NCI-H1436 (cell line): ENCODE measurements around the gene LETMD1.
A peak's percentile ranks its signal among the peaks of the same experiment; 100 is the strongest.
"Not testable (repeated sequence)": the region's sequence is repeated elsewhere in the genome, so short reads cannot be mapped to it uniquely, and the experiment has no call there.

Experiments
- DNase-seq: peaks from one replicate; lab custom pipeline; 2025; lab: John Stamatoyannopoulos, UW

Gene LETMD1

DNA sequence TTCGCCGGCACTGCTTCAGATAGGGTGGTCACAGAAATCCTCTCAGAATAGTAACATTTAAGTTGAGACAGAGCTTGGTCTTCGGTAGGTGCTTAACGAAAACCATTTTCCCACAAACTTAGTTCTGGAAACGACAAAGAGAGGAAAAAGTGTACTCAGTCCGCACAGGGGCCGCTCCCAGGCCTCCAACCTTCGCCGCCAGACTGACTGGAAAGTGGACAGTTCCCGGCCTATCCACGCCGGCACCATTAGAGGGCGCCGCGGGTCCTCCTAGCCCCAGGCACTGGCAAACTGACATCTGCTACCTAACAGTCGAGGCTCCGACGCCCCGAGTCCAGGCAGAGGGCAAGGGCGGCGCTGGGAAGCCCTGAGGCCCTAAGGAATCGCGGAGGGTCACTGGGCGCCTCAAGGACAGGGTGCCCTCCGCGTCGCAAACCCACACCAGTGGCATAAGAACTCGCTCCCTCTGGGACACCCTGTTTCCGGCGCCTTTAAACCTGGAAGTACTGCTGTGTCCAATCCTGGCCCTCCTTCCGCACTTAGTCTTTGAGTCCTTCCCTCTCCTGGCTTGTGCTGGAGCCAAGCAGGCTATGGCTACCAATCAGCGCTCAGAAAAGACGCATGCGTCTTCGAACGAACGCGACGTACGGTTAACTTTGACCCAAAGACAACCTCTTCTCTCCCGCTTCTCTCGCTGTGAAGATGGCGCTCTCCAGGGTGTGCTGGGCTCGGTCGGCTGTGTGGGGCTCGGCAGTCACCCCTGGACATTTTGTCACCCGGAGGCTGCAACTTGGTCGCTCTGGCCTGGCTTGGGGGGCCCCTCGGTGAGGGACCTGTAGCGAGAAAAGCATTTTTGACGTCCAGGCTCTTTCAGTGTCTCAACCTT lies at the start of gene LETMD1:
TSS of gene LETMD1 (plus strand) at position 673 of the 886 bp plus-strand sequence. CDS start at position 703, 30 bp downstream.
- peak; percentile 96 for DNase-seq

DNA sequence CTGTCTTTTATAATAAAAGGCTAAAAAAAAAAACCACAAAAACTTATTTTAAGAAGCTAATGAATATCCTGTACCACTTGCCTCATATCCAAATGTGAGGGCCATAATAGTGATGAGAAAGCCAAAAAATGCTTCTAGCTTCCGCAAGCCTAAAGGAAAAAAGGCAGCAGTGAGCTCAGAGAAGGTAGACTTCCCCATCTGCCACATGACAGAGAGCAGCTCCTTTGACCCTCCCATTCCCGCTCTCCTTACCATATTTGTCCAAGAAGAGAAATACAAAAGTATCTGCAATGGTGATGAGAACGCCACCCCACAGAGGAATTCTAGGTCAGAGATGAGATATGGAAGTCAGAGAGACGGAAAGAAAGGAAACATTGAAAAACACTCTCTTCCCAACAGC lies 49.0 kb upstream of the LETMD1 start:
- no peak for DNase-seq

DNA sequence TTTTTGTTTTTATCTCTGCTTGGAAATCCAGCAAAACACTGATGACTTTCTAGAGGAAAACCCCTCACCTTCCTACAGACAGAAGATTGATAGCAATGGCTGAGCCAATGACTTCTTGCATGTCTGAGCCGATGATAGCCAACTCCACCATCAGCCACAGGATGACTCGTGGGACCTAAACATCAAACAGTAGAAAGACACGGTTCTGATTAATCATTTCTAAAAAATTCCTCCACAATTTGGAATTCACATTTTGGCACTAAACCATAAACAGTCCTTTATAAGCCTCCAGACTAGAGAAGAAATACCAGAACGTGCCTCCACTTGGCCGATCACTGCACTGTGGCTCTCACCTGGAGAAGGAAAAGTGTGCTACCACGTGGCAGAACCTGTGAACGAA lies 47.9 kb upstream of the LETMD1 start:
- DNase-seq: no peak

DNA sequence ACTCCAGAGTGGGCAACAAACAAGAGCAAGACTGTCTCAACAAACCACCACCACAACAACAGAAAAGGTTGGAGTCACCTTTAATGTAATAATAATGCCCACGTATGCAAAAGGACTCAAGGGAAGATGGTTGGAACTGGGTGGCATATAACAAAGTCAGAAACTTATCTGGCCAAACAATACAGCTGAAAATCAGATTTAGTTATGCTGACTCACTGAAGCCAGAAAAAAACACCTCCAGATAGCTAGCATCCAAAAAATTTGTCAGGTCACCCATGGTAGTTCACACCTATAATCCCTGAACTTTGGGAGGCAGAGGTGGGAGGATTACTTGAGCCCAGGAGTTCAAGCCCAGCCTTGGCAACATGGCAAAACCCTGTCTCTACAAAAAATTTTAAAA lies 46.3 kb upstream of the LETMD1 start:
- no peak for DNase-seq

DNA sequence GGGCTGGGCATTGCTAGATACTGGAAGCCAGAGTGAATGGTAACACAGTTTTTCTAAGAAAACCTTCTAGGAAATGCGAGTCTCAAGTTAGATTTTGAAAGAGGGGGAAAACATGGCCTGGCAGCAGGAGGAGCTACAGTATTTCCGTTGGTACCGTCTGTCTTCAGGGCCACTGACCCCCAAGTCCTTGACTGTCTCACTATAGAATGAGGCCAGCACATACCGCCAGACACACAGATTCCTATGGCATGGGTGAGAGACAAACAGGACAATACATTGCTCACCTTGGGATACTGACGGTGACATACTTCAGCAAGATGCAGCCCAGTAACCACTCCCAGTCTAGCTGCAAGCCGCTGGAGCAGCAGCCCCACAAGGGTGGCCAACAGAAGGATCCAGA lies 43.6 kb upstream of the LETMD1 start:
- no peak for DNase-seq

DNA sequence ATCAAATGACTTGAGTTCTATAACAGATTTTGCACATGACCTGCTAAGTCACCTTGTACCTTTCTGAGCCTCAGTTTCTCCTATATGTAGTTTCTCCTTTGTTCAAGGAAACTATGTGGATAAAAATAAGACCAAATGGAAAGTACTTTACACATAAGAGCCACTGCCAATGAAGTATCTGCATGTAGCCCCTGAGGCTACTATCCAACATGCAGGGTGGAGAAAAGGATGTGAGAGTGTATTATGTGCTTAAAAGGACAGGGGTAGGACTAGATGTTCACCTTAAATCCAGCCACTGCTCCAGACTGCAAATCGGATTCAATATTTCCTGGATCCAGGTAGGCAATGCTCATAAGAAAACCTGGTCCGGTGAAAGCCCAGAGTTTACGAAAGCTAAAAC lies 43.1 kb upstream of the LETMD1 start:
- no peak for DNase-seq

DNA sequence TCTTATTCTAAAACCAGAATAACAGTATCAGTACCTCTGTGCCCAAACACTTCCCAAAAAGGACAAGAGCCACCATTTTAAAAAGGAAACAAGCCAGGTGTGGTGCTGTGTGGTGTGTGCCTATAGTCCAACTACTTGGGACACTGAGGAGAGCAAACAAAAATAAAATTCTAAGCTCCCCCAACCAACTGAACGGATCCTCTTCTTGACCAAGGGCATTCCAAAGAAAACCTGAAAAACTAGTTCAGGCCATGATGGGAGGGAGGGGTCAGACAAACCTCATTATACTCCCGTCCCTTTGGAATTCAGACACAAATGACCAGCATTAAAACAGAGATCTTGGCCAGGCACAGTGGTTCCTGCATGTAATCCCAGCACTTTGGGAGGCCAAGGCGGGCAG lies 42.5 kb upstream of the LETMD1 start:
- no peak for DNase-seq

DNA sequence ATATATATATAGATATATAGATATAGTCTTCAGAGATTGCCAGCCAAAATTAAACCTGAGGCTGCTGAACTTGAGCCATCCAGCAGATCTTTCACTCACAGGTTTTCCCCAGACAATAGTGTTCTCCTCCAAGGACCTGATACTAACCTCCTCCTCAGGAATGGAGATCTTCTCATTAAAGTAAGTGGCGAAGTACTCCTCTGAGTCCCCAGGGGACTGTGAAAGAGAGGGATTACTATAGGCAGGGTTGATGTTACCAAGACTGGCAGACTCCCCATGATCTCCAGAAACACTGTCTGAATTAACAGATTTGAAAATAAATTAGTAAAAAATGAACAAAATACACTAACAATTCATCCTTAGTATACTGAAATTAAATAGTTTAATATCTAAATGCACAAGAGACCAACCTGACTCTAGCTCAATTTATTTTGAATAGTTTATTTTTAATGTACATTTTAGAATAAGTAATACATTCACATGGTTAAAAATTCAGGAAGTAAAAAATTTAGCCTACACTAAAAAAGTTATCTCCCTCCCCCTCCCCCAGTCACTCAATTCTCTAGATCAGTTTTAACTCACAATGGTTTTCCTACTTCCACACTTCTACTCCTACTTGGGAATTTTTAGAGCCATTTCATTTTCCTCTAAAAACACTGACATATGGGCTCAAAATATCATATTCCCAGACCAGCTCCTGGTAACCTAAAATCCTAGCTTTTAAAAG lies 39.6 kb upstream of the LETMD1 start:
- DNase-seq: no peak

GRCh38 chr12:51009056-51009440 lies 39.1 kb upstream of the LETMD1 start:
- DNase-seq: no peak

DNA sequence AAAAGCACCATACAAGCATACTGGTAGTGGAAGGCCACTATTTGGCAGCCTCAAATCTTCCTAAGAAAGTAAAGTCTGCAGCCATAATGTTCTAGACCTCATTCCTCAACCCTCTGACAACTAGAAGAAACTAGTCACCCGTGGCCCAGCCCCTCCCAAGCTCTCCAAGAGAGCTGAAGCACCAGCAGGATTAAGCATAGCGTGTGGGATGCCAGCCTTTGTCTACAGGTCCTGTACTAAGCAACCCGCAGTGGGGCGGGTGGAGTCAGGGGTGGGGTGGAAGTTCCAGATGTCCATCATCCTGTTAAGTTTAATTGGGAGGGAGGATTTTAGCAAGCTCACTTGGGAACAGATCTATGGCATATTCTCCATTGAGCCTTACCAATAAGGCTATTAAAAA lies 36.2 kb upstream of the LETMD1 start:
- no peak for DNase-seq

- no peak for DNase-seq
Observed at GRCh38 chr12:51012570-51013236, 35.4 kb upstream of the LETMD1 start.

- DNase-seq: no peak
Observed at GRCh38 chr12:51013441-51013840, 34.7 kb upstream of the LETMD1 start.

DNA sequence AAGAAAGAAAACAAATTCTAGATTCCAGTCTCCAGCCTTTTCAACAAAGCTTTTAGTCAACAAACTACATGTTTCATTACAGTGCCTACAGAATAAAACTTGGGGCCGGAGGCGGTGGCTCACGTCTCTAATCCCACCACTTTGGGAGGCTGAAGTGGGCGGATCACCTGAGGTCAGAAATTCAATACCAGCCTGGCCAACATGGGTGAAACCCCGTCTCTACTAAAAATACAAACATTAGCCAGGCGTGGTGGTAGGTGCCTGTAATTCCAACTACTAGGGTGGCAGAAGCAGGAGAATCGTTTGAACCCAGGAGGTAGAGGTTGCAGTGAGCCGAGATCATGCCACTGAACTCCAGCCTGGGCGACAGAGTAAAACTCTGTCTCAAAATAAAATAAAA lies 33.7 kb upstream of the LETMD1 start:
- DNase-seq: not testable (repeated sequence)

DNA sequence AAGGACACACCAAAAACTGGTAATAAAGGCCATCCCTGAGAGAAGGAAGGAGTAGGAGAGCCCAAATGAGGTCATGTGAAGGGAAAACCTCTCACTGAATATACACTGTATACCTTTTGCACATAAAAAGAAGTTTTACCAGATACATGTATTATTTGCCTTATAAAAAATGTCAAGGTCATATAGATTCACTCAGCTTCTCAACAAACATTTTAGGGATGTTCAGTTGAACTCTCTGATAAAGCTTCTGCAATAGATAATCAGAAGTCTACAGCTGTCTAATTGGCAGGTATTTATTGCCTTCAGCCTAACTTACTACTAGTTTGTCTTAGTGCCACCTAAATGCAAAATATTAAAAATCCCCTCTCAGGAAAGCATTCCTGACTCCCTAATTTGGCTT lies 30.7 kb upstream of the LETMD1 start:
- no peak for DNase-seq

DNA sequence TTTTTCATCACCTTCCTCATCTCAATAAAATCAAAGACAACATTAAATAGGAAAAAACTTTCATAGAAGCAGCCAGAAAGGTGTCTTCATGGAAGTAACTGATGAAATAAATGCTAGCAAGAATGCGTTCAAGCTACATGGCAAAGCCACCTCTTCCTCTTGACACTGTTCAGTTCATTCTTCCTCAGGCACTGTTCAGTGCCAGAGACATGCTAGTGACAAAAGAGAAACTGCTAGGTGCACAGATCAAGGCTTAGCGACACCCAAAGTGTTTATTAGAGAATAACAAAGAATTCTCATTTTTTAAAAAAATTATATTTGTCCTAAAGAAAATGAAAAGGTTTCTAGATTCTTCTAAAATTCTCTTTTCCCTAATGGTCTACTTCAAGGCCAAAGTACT lies 29.2 kb upstream of the LETMD1 start:
- DNase-seq: no peak

GRCh38 chr12:51019927-51020326 lies 28.2 kb upstream of the LETMD1 start:
- DNase-seq: no peak

- no peak for DNase-seq
Observed at GRCh38 chr12:51020448-51021182, 27.5 kb upstream of the LETMD1 start.

GRCh38 chr12:51021694-51022093 lies 26.4 kb upstream of the LETMD1 start:
- DNase-seq: no peak

DNA sequence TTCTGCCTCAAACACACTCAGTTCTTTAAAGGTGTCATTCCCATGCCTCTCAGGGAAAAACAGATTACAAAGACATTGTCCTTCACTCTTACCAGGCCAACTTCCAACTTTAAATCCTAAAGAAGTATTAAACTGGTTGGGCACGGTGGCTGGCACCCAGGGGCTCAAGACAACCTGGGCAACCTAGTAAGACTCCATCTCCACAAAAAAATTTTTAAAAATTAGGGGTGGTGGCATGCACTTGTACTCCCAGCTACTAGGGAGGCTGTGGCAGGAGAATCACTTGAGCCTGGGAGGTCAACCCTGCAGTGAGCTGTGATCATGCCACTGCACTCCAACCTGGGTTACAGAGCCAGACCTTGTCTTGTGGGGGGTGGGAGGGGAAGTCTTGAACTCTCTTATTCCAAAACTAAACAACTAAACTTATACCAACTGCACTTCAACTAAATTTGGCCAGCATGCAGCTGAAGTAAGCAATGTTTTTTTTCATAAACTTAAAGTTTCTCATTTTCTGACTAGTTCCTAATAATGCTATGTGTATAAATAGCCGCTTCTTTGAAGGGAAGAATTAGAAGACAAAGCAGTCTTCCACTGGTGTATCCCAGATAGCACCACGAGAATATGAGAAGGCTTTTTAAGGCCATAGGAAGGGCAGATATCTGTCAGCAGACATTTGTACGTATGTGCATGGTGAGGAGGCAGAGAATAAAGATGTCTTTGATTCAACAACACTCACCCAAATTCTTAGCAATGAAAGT lies 24.3 kb upstream of the LETMD1 start:
- DNase-seq: no peak

DNA sequence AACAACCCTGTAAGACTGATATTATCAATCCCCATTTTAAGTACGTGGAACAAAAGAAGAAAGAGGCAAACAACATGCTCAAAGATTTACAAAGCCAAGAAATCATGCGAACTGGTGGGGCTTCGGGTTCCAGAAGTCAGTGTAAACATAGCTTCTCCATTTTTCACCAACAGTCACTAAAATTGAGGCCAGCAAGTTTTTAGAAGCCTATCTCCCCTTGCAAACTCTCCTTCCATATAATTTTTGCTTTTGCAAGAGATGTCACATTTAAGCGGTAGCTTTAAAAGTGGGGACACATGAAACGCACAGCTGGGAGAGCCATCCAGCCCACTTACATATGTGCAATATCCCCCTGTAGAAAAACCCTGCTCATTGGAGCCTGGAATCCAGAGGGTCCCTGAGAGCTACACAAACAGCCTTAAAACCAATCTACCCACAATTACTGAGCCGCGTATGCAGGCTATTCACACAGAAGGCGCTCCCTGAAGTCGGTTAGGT lies 22.7 kb upstream of the LETMD1 start:
- peak; percentile 16 for DNase-seq
